ENCODE results near the gene MKLN1. TPM values are rescaled to one million over a fixed set of nuclear protein-coding genes. Genes with fewer than 3 reads are reported as not detected.
"Not testable (repeated sequence)": the region's sequence is repeated elsewhere in the genome, so short reads cannot be mapped to it uniquely, and the experiment has no call there.

The MKLN1 gene
- total and polyA plus RNA-seq, 7 experiments from 2014 or later, result 30.8 to 69.8 (median 56.7) TPM

DNA sequence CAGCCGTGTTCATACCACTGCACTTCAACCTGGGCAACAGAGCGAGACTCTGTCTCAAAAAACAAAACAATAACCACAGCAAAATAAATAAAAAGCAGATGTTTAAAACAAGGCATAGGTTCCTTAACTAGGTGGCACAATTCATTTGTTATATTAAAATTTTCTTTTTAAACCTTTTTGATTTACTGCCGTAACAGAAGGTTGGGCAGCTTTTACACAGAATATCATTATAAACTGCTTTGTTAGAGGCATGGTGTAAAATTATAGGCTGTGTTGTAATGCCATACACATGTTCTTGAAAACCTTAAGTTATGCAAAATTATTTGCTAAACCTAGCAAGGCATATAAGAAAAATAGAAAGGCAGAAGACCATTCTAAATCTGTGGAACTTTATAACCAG lies 84.4 kb downstream of the MKLN1 start:
- Histone ChIP-seq H3K27me3 (ENCODE audit: control insufficient read depth in 2 of 2, insufficient read depth in 2 of 2, low read length in 2 of 2) (no peaks in the 10 kb centered on the region), H3K9me3 (ENCODE audit: control insufficient read depth in 2 of 3, low read length in 3 of 3) (no peaks in the 10 kb centered on the region), H3K4me3 (ENCODE audit: low read length) (no peak overlapping the region), H3K27ac (ENCODE audit: low read depth, low read length) (no peak overlapping the region), H3K36me3 (ENCODE audit: control insufficient read depth in 2 of 3, insufficient read depth in 3 of 3, low read length in 3 of 3) (peaks cover 0 to 19% (median 6%) of the 10 kb centered on the region in 3 experiments), H3K4me1 (ENCODE audit: control insufficient read depth in 2 of 2, insufficient read depth in 2 of 2, low read length in 2 of 2) (no peaks in the 10 kb centered on the region)
- Mint-ChIP-seq H3K27ac (no peak overlapping the region), H3K27me3 (no peaks in the 10 kb centered on the region), H3K9me3 (no peaks in the 10 kb centered on the region), H3K4me1 (peaks cover 0 to 25% (median 7%) of the 10 kb centered on the region in 7 donors), H3K36me3 (peaks cover 4 to 19% (median 15%) of the 10 kb centered on the region in 5 donors), H3K4me3 (no peak overlapping the region)
- POLR2A ChIA-PET, result no interaction called here
- CTCF ChIA-PET, result no interaction called here
- intact Hi-C loops (cut with micrococcal nuclease), result no loop called here
- DNase-seq (no peak), ATAC-seq (no peak)

DNA sequence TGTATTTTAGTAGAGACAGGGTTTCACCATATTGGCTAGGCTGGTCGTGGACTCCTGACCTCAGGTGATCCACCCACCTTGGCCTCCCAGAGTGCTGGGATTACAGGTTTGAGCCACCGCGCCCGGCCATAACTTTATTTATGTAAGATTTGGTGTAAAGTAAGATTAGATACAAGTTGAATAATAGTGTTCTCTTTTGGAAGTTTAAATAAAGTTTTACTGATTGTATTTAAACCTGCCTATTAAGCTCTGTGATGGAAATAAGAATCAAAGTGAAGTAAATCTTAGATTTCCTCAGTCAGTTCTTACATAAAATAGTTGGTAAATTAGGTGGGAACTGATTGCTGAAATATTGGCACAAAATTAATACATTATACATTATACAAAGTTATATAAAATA lies 86.0 kb downstream of the MKLN1 start:
- peaks cover 0 to 18% (median 0%) of the 10 kb centered on the region in 7 donors for H3K4me1 Mint-ChIP-seq
- no peak overlapping the region for H3K27ac Mint-ChIP-seq
- POLR2A ChIA-PET, result no interaction called here
- no peaks in the 10 kb centered on the region for H3K9me3 Mint-ChIP-seq
- CTCF ChIA-PET, result no interaction called here
- peaks cover 8 to 27% (median 20%) of the 10 kb centered on the region in 5 donors for H3K36me3 Mint-ChIP-seq
- H3K9me3 ChIP-seq (ENCODE audit: control insufficient read depth in 2 of 3, low read length in 3 of 3), result no peaks in the 10 kb centered on the region
- DNase-seq, result no peak
- H3K36me3 ChIP-seq (ENCODE audit: control insufficient read depth in 2 of 3, insufficient read depth in 3 of 3, low read length in 3 of 3), result peaks cover 0 to 22% (median 6%) of the 10 kb centered on the region in 3 experiments
- H3K27me3 Mint-ChIP-seq, result no peaks in the 10 kb centered on the region
- H3K4me1 ChIP-seq (ENCODE audit: control insufficient read depth in 2 of 2, insufficient read depth in 2 of 2, low read length in 2 of 2), result no peaks in the 10 kb centered on the region
- no peak overlapping the region for H3K27ac ChIP-seq (ENCODE audit: low read depth, low read length)
- ATAC-seq, result no peak
- no peak overlapping the region for H3K4me3 ChIP-seq (ENCODE audit: low read length)
- intact Hi-C loops (cut with micrococcal nuclease), result no loop called here
- no peak overlapping the region for H3K4me3 Mint-ChIP-seq
- no peaks in the 10 kb centered on the region for H3K27me3 ChIP-seq (ENCODE audit: control insufficient read depth in 2 of 2, insufficient read depth in 2 of 2, low read length in 2 of 2)

DNA sequence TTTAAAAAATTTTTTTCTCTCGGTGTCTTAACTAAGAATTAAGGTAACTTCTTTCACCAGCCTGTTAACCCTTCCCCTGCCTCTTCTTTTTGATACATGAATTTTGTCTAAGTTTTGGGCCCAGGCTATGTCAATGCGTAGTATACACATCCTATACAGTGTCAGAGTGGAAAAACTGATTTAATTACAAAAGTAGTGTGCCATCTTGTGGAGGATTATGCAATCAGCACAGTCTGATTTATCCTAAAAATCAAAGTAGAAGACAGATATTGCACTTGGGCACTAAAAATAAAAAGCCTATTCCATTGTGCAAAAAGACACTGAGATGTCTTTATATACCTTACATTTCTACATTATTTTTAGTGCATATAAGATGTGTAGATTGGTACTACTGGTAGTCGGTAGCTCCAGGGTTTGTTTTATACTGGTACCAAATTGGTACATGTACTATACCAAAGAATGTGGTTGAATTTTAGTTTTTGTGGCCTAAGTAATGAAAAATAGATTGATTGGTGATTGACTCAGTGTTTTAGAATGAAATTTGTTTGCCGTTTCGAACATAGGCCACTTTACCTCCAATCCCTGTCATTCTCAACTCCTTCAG lies 96.6 kb downstream of the MKLN1 start:
- Histone ChIP-seq H3K27me3 (ENCODE audit: control insufficient read depth in 2 of 2, insufficient read depth in 2 of 2, low read length in 2 of 2) (no peaks in the 10 kb centered on the region), H3K9me3 (ENCODE audit: control insufficient read depth in 2 of 3, low read length in 3 of 3) (no peaks in the 10 kb centered on the region), H3K4me1 (ENCODE audit: control insufficient read depth in 2 of 2, insufficient read depth in 2 of 2, low read length in 2 of 2) (no peaks in the 10 kb centered on the region), H3K4me3 (ENCODE audit: low read length) (no peak overlapping the region), H3K27ac (ENCODE audit: low read depth, low read length) (no peak overlapping the region), H3K36me3 (ENCODE audit: control insufficient read depth in 2 of 3, insufficient read depth in 3 of 3, low read length in 3 of 3) (peaks cover 0 to 13% (median 0%) of the 10 kb centered on the region in 3 experiments)
- ChIA-PET POLR2A (interaction anchor here (0.7 kb wide), 1 partner anchor 61 kb away, joined by 6 read pairs; no protein-coding TSS in a partner anchor), CTCF (interaction anchor here (0.9 to 1.2 kb wide), 3 partner anchors 12 to 528 kb away, joined by 3 read pairs; no protein-coding TSS in a partner anchor)
- intact Hi-C loops (cut with micrococcal nuclease), result loop anchor here (1.0 to 10.0 kb wide), 8 partner anchors 97 to 547 kb away; partner anchors contain the start of gene MKLN1 (in 2 of the 2)
- no peak overlapping the region for H3K4me3 Mint-ChIP-seq
- H3K27ac Mint-ChIP-seq, result peak overlapping the region in 2 of 9 donors; percentile 11
- H3K36me3 Mint-ChIP-seq, result peaks cover 0 to 12% (median 7%) of the 10 kb centered on the region in 5 donors
- H3K27me3 Mint-ChIP-seq, result no peaks in the 10 kb centered on the region
- H3K4me1 Mint-ChIP-seq, result peaks cover 0 to 20% (median 13%) of the 10 kb centered on the region in 7 donors
- no peaks in the 10 kb centered on the region for H3K9me3 Mint-ChIP-seq
- peak; percentile 90 for ATAC-seq
- peak in 7 of 9 donors; percentile 18 to 50 (median 44) for DNase-seq

DNA sequence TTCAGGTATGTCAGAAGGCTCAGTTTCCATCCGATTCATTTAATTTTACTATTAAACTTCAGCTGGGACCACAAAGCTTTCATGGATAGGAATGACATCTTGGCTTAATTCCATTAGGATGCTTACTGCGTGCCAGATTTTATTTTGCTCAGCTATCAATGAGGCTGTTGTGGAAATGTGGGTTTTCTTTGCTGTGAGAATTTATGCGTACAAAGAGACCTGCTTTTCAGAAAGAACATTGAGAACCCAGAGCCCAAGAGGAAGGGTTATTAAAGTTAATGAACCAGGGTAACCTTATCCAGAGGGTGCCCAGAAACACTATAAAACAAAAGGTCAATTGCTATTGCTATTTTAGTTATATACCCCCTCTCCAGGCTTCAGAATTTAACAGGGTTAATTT lies 98.3 kb downstream of the MKLN1 start:
- H3K4me1 Mint-ChIP-seq, result peaks cover 0 to 11% (median 8%) of the 10 kb centered on the region in 7 donors
- Histone ChIP-seq H3K27ac (ENCODE audit: low read depth, low read length) (no peak overlapping the region), H3K36me3 (ENCODE audit: control insufficient read depth in 2 of 3, insufficient read depth in 3 of 3, low read length in 3 of 3) (peaks cover 0 to 14% (median 6%) of the 10 kb centered on the region in 3 experiments), H3K9me3 (ENCODE audit: control insufficient read depth in 2 of 3, low read length in 3 of 3) (no peaks in the 10 kb centered on the region), H3K4me1 (ENCODE audit: control insufficient read depth in 2 of 2, insufficient read depth in 2 of 2, low read length in 2 of 2) (no peaks in the 10 kb centered on the region), H3K27me3 (ENCODE audit: control insufficient read depth in 2 of 2, insufficient read depth in 2 of 2, low read length in 2 of 2) (no peaks in the 10 kb centered on the region), H3K4me3 (ENCODE audit: low read length) (no peak overlapping the region)
- no peak overlapping the region for H3K27ac Mint-ChIP-seq
- H3K4me3 Mint-ChIP-seq, result no peak overlapping the region
- intact Hi-C loops (cut with micrococcal nuclease), result loop anchor here (10.0 kb wide), 2 partner anchors 241 to 531 kb away; no protein-coding TSS in a partner anchor
- DNase-seq (no peak), ATAC-seq (no peak)
- H3K27me3 Mint-ChIP-seq, result no peaks in the 10 kb centered on the region
- H3K36me3 Mint-ChIP-seq, result peaks cover 0 to 13% (median 11%) of the 10 kb centered on the region in 5 donors
- ChIA-PET CTCF (no interaction called here), POLR2A (no interaction called here)
- H3K9me3 Mint-ChIP-seq, result no peaks in the 10 kb centered on the region

DNA sequence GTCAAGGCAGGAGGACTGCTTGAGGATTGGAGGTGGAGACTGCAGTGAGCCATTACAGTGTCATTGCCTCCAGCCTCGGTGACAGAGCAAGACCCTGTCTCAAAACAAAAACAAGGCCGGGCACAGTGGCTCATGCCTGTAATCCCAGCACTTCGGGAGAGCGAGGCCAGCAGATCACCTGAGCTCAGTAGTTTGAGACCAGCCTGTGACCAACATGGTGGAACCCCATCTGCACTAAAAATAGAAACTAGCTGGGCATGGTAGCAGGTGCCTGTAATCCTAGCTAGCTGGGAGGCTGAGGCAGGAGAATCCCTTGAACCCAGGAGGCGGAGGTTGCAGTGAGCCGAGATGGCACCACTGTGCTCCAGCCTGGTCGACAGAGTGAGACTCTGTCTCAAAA lies 103.2 kb downstream of the MKLN1 start:
- H3K27me3 ChIP-seq (ENCODE audit: control insufficient read depth in 2 of 2, insufficient read depth in 2 of 2, low read length in 2 of 2); H3K27ac ChIP-seq (ENCODE audit: low read depth, low read length); ATAC-seq; H3K9me3 Mint-ChIP-seq; POLR2A ChIA-PET; intact Hi-C loops (cut with micrococcal nuclease); H3K9me3 ChIP-seq (ENCODE audit: control insufficient read depth in 2 of 3, low read length in 3 of 3); CTCF ChIA-PET; H3K4me1 ChIP-seq (ENCODE audit: control insufficient read depth in 2 of 2, insufficient read depth in 2 of 2, low read length in 2 of 2); H3K27ac Mint-ChIP-seq; H3K4me3 ChIP-seq (ENCODE audit: low read length); DNase-seq; H3K4me3 Mint-ChIP-seq; H3K27me3 Mint-ChIP-seq: not testable (repeated sequence)
- Mint-ChIP-seq H3K4me1 (peaks cover 0 to 12% (median 7%) of the 10 kb centered on the region in 7 donors), H3K36me3 (peaks cover 0 to 44% (median 32%) of the 10 kb centered on the region in 5 donors)
- H3K36me3 ChIP-seq (ENCODE audit: control insufficient read depth in 2 of 3, insufficient read depth in 3 of 3, low read length in 3 of 3), result peaks cover 0 to 19% (median 6%) of the 10 kb centered on the region in 3 experiments

DNA sequence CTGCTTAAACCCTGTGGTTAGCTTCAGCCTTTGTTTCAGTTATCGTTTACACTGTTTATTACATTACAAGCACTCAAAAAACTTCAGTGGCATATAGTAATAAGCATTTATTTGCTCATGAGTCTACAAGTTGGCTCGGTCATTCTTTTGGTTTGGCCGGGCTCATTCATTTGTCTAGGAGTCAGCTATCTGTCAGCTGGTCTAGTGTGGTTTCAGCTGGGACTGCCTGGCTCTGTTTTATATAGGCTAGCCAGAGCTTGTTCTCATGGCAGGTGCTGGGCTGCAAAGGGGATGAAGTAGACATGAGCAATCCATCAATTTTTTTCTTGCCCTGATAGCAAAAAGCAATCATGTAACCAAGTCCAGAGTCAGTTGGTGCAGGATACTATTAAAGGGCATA lies 103.6 kb downstream of the MKLN1 start:
- ATAC-seq (no peak), DNase-seq (no peak)
- peaks cover 0 to 19% (median 6%) of the 10 kb centered on the region in 3 experiments for H3K36me3 ChIP-seq (ENCODE audit: control insufficient read depth in 2 of 3, insufficient read depth in 3 of 3, low read length in 3 of 3)
- Mint-ChIP-seq H3K36me3 (peaks cover 0 to 48% (median 36%) of the 10 kb centered on the region in 5 donors), H3K27ac (peak overlapping the region in 1 of 9 donors; percentile 21), H3K4me1 (peaks cover 0 to 12% (median 7%) of the 10 kb centered on the region in 7 donors), H3K9me3 (no peaks in the 10 kb centered on the region), H3K27me3 (no peaks in the 10 kb centered on the region), H3K4me3 (no peak overlapping the region)
- no peak overlapping the region for H3K4me3 ChIP-seq (ENCODE audit: low read length)
- H3K27ac ChIP-seq (ENCODE audit: low read depth, low read length), result no peak overlapping the region
- intact Hi-C loops (cut with micrococcal nuclease), result no loop called here
- ChIA-PET CTCF (no interaction called here), POLR2A (no interaction called here)
- no peaks in the 10 kb centered on the region for H3K9me3 ChIP-seq (ENCODE audit: control insufficient read depth in 2 of 3, low read length in 3 of 3)
- no peaks in the 10 kb centered on the region for H3K4me1 ChIP-seq (ENCODE audit: control insufficient read depth in 2 of 2, insufficient read depth in 2 of 2, low read length in 2 of 2)
- H3K27me3 ChIP-seq (ENCODE audit: control insufficient read depth in 2 of 2, insufficient read depth in 2 of 2, low read length in 2 of 2), result no peaks in the 10 kb centered on the region

DNA sequence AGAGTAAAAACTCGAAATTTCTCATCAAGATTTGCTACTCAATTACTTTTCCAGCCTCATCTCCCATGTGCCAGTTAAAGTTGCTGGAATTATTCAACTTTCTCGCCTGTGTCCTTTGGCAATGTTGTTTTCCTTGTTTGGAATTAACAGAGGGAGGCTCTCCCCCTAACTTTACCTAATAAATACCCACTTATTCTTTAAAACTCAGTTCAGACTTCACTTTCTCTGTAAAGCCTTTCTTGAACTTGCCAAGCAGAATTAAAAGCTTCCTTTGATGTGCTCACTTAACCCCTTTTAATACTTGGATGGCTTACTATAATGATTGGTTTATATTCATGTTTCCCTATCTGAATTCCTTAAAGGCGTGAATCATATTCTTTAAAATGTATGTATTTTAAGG lies 104.1 kb downstream of the MKLN1 start:
- ATAC-seq, result no peak
- H3K27ac ChIP-seq (ENCODE audit: low read depth, low read length), result no peak overlapping the region
- no peak for DNase-seq
- POLR2A ChIA-PET, result no interaction called here
- Mint-ChIP-seq H3K4me1 (peaks cover 0 to 12% (median 7%) of the 10 kb centered on the region in 7 donors), H3K27ac (no peak overlapping the region), H3K36me3 (peaks cover 0 to 49% (median 37%) of the 10 kb centered on the region in 5 donors), H3K4me3 (no peak overlapping the region), H3K9me3 (no peaks in the 10 kb centered on the region), H3K27me3 (no peaks in the 10 kb centered on the region)
- CTCF ChIA-PET, result no interaction called here
- H3K4me3 ChIP-seq (ENCODE audit: low read length), result no peak overlapping the region
- no peaks in the 10 kb centered on the region for H3K27me3 ChIP-seq (ENCODE audit: control insufficient read depth in 2 of 2, insufficient read depth in 2 of 2, low read length in 2 of 2)
- peaks cover 0 to 19% (median 6%) of the 10 kb centered on the region in 3 experiments for H3K36me3 ChIP-seq (ENCODE audit: control insufficient read depth in 2 of 3, insufficient read depth in 3 of 3, low read length in 3 of 3)
- no peaks in the 10 kb centered on the region for H3K9me3 ChIP-seq (ENCODE audit: control insufficient read depth in 2 of 3, low read length in 3 of 3)
- H3K4me1 ChIP-seq (ENCODE audit: control insufficient read depth in 2 of 2, insufficient read depth in 2 of 2, low read length in 2 of 2), result no peaks in the 10 kb centered on the region
- intact Hi-C loops (cut with micrococcal nuclease), result no loop called here
